ENCODE results near the gene TARS3. TPM values are rescaled to one million over a fixed set of nuclear protein-coding genes. Genes with fewer than 3 reads are reported as not detected.
"Not testable (repeated sequence)": the region's sequence is repeated elsewhere in the genome, so short reads cannot be mapped to it uniquely, and the experiment has no call there.

The TARS3 gene
- 13.0 TPM for polyA plus RNA-seq (2013, experiment 1 of 2; ENCODE audit: insufficient read length)
- polyA plus RNA-seq (2013, experiment 2 of 2; ENCODE audit: insufficient read length) = 13.5 TPM

DNA sequence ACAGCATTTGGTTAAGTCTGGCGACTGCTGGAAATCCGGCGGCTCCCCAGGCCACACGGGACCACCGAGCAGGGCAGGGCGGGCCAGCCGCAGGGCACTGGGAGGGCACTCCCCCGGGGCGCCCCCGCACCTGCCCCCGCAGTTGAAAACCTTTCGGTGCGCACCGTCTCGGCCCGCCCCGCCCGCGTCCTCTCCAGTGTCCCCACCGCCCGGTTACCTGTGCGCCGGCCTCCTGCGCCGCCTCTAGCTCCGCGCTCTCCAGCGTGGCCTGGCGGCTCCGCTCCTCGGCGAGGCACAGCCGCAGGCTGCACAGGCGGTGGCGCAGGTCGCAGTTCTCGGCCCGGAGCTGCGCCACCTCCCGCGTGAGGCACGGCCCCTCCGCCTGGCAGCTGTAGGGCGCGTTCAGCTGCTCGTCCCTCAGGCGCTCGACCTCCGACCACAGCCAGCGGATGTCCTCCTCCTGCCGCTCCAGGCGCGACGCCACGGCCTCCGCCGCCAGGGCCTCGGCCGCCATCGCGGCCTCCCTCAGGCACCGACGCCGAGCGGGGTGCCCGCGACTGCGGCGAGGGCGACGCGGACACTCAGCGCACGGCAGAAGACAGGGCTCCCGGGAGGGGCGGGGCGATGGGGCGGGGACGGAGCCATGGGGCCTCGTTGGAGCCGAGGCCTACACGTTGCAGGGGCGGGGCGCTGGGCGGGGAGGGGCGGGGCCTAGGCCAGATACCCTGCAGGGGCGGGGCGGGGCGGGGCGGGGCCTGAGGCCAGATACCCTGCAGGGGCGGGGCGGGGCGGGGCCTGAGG, at the start of gene TARS3:
TARS3 (minus strand) TSS at position 600 of the 801 bp plus-strand sequence; CDS start at position 514, 86 bp downstream.
- peak; percentile 90 for DNase-seq

DNA sequence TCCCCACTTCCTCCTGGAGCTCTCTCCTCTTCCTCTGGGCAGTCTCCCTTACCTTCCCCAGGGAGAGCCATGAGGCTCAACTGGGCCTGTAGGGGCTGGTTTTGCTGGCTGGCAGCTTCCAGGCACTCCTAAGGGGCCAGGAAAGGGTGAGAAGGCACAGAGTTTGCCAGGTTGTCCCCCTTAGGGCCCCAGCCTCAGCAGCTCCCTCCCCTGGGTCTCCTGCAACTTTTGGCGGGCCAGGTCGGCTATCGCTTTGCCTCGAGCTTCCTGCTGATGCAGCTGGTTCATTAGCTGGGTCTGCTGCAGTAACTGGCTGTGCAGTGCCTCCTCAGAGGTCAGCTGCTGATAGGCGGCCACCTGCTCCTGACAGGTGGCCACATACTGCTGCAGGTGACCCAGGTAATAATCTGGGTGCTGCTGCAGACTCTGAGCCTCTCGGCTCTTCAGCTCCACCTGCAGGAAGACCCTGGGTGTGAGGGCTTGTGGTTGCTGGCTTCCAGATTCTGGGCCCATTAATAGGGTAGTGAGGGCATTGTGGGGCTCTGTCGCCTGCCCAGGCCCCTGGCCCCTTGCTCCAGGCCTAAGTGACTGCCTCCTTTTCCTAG, 49.3 kb upstream of the TARS3 start:
- no peak for DNase-seq

DNA sequence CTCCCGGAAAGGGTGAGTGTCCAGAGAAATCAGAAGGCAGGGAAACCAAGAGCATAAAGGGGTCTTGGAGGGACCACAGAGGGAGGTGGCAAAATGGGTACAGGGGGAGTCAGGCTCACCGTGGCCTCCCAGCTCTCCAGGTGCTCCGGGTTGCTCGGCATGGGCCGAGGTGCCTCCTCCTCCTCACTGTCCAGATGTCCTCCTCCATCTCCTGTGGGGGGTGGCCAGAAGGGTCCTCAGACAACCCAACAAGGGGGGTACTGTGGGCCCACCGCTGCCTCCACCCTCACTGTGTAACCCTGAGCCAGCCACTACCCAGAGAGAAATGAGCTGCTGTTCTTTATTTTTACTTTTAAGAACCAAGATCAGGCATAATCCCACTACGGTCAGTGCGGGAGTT, 48.6 kb upstream of the TARS3 start:
- no peak for DNase-seq

DNA sequence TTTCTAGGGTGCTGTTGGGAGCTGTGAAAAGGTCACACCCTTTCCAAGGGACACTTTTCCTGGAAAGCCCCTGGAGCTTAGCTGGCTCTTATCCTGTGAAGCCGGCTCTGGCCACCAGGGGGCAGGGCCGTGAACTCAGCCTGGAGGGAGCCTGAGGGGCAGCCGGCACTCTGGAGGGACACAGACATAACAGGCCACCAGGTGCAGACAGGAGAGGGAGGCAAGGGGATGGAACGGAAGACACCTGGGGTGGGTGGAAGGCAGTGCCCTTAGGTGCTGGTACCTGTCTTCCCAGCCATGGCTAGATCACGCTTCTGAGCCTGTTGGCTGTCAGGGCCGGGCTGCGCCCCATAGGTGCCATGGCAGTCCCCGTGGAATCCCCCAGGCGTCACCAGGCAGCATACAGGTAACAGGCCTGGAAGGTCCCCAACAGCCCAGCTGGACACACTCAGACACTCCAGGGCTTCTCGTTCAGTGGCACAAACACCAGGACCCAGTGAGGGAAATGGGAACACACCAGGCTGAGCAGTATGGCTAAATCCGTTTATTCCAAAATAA, 42.9 kb upstream of the TARS3 start:
- not testable (repeated sequence) for DNase-seq

DNA sequence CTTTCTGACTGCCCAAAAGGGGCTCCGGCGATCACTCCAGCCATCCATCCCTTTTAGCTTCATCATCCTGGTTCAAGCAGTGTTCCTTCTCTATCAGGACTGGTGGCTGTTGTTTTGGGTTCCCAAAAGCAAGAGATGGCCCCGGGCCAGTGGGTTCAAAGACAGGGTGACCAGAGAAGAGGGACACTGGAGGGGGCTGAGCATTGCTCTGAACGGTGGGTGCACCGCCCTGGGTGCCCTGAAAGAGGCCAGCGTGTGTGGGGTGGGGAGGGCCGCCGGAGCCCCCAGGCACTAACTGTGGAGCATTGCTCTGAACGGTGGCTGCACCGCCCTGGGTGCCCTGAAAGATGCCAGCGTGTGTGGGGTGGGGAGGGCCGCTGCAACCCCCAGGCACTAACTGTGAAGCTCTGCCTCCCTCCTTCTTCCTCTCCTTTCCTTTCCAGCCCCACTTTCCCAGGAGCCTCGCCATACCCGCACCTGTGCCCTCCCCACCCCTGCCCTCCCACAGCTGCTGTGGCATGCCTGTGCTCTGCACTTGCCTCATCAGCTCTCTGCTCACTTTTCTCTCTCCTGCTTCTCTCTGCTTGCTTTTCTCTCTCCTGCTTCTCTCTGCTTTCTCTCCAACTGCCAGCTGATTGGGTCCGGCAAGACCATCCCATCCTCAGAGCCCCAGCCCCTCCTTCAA, 41.6 kb upstream of the TARS3 start:
- DNase-seq = no peak

DNA sequence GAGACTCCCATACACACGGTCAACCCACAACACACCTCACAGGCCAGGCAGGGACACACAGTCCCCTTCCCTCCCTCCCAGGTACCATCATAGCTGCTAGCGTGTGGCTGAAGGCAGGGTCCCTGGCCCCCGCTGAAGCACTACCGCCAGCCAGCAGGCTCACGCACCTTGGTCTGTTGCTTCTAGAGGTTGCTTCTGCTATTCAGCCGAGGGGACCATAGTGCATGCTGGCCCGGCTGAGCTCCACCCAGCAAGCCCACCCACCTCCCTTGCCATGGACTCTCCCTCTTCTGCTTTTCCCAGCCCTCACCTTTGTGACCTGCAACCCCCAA, 41.0 kb upstream of the TARS3 start:
- DNase-seq = not testable (repeated sequence)

DNA sequence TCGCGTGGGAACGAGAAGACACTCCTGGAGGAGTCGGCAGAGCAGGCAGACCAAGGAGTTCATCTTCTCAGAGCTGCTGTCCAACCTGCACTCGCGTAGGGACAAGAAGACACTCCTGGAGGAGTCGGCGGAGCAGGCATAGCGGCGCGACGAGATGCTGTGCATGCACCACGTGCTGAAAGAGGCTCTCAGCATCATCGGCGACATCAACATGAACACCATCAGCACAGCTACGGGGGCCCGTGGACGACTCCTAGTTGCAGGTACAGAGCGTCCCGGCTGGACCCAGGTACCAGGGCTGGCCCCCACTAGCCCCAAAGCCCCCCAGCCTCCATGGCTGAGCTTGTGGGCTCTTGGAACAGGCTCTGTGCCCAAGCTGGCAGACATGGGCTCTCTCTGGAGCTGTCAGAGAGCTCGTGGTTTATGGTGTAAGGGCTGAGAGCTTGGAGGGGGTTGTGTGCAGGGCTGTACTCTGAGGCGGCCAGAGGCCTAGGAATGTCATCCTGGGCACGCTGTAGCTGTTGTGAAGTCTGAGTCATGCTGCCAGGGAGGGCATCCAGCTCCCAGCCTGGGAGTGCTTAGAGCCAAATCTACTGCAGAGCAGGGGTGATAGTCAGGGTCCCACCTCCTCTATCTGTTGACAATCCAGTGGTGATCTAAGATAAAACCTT, 40.5 kb upstream of the TARS3 start:
- DNase-seq = not testable (repeated sequence)

DNA sequence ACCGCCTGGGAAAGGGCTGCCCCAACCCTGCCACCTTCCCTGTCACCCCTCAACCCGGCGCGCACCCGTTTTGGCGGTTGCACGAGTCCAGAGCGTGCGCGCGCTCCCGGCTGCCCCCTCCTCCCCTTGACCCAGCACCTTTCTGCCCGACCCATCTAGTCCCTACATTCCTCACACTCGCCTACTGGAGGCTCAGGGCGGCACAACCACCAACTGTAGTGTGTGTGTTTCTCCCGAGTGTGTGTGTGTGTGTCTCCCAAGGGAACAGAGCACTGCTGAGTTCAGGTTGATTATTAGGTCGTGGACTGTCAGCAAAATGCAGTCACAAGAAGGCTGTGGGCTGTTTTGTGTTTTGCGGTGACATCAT, 22.4 kb upstream of the TARS3 start:
- not testable (repeated sequence) for DNase-seq

DNA sequence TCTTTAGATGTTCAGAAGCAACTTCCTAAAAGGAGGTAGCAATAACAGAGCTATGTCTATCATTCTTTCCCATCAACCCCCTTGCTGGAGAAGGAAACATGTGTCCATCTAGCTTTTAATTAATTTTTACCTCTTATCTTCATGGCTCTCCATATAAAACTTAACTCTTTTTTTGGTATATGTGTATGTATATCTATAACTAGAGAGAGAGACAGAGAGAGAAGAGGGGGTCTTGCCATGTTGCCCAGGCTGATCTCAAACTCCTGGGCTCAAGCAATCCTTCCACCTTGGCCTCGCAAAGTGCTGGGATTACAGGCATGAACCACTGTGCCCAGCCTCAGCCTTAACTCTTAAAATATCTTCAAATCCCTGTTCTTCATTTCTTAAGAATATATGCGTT, 10.6 kb upstream of the TARS3 start:
- DNase-seq = not testable (repeated sequence)

DNA sequence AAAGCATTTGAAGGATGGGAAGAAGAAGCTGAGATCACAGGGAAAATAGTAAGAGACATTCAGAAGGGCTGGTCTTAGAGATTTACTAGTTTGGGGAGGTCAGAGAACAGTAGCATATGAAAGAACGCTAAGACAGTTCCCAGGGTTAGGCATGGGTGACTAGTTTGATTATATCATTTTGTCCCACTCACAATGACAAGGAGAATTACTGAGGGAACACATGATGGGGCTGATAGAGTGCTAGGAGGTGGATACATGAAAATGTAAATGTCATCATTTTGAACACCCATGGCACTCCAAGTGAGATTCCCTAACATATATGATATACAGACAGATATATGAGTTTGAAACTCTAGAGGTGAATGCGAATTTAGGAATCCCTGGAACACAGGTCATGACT, 9.3 kb upstream of the TARS3 start:
- DNase-seq = no peak

DNA sequence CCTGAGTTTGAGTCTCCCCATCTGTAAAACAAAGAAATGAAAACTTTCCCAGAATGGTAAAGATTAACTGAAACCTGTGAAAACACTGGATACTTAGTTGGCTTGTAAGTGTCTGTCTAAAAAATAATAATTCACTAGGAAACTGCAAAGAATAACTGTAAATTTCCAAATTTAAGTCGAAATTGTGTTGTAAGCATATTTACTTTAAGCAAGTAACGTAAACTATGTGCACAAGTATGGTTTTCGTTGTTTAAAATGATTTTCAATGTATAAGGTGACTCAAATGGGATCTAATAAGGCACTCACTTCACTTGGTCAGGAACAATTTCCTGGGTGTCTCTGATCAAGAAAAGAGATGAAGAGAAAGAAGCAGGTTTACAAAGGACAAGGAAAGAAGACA, 8.5 kb upstream of the TARS3 start:
- DNase-seq = no peak

DNA sequence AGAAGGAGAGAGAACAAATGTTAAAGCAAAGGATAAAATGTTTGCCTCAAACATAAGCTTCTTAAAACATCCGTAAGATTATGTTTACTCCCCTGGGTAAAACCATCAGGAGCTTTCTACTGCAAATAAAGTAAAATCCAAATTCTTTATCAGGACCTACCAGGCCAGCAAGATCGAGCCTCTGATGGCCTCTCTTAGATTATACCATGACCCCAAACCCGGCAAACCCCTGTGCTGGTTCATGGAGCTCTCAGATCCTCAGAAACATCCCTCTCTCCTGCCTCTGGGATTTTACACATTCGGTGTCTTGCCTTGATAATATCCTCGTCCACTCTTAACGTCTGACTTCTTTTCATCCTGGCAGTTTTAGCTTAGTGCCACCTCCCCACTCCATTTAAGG, 7.5 kb upstream of the TARS3 start:
- DNase-seq = no peak

DNA sequence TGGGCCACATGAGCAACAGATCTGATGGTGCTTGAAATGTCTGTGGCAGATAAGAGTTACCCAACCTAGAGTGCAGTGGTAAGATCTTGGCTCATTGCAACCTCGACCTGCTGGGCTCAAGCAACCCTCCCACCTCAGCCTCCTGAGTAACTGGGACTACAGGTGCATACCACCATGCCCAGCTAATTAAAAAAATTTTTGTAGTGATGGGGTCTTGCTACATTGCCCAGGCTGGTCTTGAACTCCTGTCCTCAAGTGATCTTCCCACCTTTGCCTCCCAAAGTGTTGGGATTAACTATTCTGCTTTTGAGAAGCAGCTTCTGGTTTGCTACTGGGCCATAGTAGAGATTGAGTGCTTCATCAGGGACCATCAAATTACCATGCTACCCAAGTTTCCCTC, 2.9 kb upstream of the TARS3 start:
- DNase-seq = no peak

DNA sequence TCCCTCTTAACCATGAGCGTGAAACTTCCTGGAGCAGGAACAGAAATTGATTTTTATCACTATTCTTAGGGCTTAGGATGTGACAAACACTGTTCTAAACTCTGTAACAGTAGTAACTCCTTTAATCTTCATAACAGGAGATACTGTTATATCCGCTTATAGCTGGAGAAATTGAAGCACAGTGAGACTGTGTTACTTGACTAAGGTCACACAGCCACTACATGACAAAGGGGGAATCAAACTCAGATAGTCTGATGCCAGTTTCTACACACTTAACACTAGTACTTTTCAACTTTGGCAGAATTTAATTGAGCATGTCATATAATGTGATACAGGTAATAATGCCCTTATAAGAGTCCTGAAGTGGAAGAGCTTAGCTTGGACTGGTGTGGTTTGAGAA, 800 bp upstream of the TARS3 start:
- DNase-seq = no peak

DNA sequence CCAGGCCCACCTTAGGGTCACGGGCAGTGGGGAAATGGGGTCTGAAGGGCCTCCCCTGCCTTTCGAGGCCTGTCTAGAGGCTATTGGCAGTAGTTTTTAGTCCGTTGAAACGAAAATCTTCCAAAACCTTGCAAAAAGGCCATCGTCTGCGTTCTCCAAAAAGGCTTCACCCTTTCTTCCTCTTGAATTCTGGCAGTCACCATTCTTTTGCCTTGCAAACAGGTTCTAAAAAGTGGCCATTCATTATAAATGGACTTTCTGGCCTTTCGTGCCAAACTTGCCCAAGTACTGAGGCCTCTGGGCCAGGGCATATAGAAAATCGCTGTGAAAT, 367 bp upstream of the TARS3 start:
- DNase-seq = no peak

DNA sequence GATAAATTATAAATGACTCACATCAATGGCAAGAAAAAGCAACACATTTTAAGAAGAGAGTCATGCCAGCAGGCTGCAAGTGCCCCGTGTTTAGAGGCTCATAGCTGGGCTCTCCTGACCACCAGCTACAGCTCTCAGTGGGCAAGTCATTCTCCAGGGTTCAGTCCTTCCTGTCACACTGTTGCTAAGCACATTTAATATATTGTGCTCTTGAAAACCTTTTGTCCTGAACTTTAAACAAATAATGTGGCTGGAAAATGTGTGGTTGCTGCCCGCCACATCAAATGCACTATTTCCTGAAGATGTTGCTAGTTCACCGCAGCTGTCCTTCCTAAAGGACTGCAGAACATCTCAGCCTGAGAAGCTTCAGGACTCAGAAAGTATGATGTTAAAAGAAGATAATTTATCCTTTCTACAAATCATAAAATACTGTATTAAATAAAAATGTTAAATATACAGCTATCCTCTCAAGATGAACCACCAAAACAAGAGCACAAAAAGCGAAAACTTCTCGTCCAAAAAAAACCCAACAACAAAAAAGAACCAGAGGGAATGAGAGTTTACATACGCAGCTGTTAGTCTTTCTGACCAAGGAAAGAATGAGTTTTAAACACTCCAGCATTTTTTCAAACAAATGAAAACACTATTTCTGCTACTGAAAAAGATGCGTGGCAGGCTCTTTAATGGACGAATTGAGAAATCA, 951 bp downstream of the TARS3 start:
- peak; percentile 56 for DNase-seq

DNA sequence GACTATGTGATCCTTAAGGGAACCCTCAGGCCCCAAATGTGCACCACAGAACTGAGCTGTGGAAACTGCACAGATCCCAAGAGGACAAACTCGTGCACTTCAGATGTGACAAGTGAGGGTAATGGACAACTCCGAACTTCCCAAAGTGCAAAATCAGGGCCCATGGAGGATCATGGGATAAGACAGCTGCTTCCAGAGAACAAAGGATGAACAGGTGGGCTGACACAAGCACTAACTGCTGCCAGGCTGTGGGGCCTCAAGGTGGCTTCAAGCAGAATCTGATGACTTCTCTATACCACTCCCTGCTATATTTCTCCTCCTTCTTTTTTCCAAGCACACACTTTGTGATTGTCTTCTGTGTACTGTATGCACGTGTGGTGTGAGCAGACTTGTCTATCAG, 5.4 kb downstream of the TARS3 start:
- no peak for DNase-seq

DNA sequence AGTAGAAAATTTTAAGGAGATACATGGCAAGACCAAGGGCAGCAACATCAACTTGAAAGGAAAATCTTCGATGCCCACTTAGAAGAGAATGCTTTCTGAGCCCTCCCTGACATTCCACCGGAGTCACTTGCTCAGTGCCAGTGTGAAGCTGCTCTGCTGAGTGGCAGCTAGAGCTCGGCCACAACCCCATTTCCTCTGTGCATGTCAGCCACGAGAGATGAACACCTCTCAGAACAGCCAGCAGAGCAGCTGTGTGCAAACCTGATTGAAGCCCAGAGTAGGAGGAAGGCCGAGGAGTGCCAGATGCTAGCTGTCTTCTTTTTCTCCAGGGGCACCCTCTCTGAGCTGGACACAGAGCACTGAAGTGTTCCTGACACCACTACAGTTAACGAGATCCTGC, 12.2 kb downstream of the TARS3 start:
- DNase-seq = no peak

DNA sequence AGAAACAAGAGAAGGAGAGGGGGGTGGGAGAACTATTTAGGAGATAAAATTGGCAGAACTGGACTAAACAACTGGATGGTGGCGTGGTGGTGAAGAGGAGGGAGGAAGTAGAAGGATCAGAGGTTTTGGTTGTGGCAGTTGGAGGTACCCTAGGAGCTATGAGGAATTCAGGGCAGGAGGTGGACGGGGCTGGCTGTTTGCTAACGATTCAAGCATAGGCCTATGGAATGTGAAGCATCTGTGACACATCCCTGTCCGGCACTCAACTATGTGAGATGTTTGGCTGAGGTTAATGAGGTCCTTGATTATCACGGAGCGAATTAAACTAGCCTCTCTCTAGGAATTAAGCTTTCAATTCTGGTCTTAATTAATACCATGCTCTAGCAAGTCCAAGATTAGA, 13.5 kb downstream of the TARS3 start:
- DNase-seq = peak; percentile 84

DNA sequence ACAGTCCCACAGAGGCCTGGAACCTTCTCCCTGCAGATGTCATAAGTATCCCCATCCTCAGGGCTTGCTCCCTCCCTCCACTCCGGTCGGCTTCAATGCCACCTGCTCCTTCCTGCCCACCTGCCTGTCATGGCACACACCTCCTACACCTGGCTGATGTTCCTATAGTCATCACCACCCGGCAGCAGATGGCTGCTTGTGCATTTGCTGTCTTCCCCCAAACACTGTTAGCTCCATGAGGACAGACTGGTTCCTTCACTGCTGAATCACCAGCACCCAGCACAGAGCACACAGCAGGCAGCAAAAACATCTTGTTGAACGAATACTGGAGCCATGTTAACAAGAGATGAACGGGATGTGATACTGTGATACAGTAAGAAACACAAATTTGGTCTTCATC, 14.8 kb downstream of the TARS3 start:
- DNase-seq = no peak

DNA sequence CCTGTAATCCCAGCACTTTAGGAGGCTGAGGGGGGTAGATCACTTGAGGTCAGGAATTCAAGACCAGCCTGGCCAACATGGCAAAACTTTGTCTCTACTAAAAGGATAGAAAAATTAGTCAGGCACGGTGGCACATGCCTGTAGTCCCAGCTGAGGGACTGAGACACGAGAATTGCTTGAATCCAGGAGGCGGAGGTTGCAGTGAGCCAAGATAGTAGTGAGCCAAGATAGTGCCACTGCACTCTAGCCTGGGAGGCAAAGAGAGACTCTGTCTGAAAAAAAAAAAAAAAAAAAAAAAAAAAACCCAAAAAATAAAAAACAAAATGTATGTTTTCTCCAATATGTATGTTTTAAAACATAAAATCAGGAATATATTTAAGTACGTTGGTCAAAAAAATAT, 16.3 kb downstream of the TARS3 start:
- no peak for DNase-seq

DNA sequence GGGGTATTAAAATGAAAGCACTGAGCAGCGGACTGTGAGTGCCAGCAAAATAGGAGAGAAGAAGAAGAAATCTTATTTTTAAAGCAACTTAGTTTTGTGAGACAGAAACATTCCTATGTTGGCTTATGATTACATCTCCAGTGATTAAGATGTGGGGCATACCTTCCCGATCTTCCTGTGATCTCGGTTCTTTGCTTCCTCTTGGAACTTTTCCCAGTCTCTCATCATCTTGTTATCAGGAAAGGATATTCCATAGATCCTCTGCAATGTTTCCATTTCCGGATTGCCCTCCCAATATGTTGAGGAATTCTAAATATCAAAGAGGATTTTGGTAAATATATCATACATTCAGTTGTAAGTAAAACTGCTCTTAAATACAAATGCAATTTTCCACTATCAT, 22.2 kb downstream of the TARS3 start:
- DNase-seq = no peak

Data from fibroblast of skin of back (primary cell).